Effector CD4-positive, alpha-beta T cell (primary cell): ENCODE measurements around the gene ACBD5.
A peak's percentile ranks its signal among the peaks of the same experiment; 100 is the strongest.
"Not testable (repeated sequence)": the region's sequence is repeated elsewhere in the genome, so short reads cannot be mapped to it uniquely, and the experiment has no call there.

Experiments
- DNase-seq: peaks from one replicate; pipeline ENCODE4 v3.0.0-alpha.2; 2020
- total RNA-seq: gene quantifications from one replicate; lab custom pipeline; 2026; lab: John Stamatoyannopoulos, UW

The ACBD5 gene, protein sequence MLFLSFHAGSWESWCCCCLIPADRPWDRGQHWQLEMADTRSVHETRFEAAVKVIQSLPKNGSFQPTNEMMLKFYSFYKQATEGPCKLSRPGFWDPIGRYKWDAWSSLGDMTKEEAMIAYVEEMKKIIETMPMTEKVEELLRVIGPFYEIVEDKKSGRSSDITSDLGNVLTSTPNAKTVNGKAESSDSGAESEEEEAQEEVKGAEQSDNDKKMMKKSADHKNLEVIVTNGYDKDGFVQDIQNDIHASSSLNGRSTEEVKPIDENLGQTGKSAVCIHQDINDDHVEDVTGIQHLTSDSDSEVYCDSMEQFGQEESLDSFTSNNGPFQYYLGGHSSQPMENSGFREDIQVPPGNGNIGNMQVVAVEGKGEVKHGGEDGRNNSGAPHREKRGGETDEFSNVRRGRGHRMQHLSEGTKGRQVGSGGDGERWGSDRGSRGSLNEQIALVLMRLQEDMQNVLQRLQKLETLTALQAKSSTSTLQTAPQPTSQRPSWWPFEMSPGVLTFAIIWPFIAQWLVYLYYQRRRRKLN
- total RNA-seq = 54.8 reads per million, percentile 70 among the genes with 10 or more reads in this experiment

DNA sequence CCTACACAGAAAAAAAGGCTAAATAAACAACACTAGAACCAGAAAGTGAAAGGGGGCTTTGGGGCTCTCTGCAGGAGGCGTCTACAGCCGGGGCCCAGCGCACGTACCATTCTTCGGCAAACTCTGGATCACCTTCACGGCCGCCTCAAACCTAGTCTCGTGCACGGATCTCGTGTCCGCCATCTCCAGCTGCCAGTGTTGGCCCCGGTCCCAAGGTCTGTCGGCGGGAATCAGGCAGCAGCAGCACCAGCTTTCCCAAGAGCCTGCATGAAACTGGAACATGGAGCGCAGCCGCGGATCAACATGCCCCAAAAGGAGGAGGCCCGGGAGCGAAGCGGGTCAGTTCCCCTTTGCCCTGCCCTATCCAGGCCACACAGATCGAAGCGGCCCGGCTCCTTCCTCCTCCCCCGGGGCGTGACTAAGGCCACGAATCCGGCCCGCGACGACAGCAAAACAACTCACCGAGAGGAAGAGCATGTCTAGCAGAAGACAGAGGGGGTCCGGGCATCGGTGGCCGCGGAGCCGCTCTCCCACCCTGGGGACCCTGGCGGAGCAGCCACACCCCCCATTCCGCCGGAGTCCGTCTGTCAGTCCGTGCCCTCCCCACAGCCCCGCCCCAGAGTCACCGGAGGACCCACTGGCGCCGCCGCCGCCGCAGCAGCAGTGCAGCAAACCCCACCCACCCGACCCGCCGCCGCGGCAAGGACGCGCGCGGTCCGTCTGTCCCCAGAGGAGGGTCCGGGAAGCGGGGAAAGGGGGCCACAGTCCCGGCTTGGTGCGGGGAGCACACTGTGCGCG is at the start of gene ACBD5:
TSS of gene ACBD5 (minus strand) at position 586 of the 798 bp plus-strand sequence. CDS start at position 477, 109 bp downstream.
- DNase-seq = peak; percentile 65

GRCh38 chr10:27285093-27285492 is 44.5 kb upstream of the ACBD5 start:
- peak; percentile 4 for DNase-seq

GRCh38 chr10:27276581-27276980 is 36.0 kb upstream of the ACBD5 start:
- no peak for DNase-seq

GRCh38 chr10:27266025-27266424 is 25.4 kb upstream of the ACBD5 start:
- DNase-seq = not testable (repeated sequence)

DNA sequence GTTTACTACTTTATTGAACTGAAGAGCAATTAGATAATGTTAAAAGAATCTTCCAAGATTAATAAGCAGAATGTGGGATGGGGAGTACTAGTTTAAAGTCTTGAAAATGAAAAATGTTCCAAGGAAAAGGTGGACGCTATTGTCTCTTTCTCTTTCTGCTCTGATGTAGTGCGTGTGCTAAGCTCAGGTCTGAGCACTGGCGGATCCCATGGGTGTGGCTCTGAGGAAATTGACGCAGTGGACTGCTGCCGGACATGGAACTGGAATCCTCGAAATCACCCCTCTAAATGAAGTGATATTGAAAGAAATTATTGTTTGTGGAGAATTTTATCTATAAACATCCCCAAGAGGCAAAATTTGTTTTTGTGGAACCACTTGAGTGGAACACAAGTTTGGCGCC is 22.2 kb upstream of the ACBD5 start:
- not testable (repeated sequence) for DNase-seq

DNA sequence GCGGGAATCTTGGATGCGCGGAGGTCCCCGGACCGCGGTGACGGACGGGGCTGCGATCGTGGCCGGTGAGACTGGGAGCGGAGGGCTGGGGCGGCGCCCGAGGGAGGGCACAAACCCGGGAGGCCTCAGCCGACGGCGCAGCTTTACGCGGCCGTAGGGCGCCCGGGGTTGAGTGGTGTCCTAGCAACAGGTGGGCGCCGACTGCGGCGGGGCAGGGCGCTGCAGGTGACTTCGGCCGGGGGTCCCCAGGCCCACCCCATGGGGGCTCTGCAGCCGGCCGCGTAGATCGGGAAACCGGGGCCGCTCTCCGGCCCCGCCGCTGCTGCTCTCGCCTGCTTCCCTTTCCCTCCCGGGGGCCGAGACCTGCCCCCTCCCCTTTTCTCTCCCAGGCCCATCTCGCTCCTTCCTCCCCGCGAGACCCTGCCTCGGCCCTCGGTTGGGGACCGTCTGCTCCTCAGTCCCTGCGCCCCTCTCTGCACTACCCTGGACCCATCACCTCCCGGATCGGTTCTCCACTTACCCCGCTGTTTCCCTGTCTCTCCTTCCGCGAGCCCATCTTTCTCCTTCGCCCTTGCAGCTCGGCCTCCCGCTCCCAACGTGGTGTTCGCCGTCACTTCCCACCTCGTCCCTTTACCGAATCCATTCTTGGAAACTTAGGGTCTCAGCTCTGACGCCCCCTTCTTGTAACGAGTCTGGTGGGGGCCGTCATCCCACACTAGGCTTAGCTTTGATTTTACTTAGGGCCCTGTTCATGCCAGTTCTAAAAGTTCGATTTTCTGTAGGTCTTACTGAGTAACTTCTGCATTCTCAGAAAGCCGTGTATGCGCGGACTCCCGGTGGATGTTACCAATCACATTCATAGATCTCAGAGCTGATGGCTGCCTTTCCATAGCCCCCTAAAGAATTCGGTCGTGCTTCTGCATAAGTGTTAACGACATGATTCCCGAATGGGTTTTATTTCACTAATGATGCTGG is 18.5 kb upstream of the ACBD5 start:
- DNase-seq = no peak

DNA sequence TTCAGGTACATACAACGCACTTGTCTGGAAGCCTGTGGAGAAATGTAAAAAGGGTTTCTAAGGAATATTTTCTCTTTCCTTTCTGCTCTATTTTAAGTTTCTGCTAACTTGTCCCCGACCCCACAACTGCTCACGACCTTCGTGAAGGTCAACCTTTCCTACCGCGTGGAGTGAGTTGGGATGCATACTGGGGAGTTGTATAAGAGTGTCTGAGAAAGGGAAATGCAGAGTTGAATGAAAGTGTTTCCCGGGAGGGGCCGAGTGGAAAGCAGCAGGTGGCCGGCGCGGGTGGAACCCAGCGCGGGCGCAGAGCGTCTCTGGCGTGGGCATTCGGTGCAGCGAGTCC is 17.9 kb upstream of the ACBD5 start:
- DNase-seq = no peak

GRCh38 chr10:27256299-27257189 is 15.9 kb upstream of the ACBD5 start:
- no peak for DNase-seq

DNA sequence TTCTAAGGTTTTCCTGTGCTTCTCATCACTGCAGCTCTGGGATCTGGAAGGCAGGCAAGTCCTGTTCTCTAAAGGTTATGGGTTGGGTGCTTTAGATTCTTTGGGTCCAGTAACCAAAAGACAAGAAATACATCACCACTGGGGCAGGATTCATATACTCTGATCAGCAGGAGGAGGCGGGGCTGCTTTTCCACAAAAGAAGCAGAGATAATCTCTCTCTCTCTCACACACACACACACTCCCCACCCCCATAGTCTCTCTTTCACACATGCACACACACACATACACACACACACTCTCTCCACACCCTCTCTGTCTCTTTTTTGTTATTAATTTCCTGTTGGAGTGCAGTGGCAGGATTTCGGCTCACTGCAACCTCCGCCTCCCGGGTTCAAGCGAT is 13.0 kb upstream of the ACBD5 start:
- no peak for DNase-seq

DNA sequence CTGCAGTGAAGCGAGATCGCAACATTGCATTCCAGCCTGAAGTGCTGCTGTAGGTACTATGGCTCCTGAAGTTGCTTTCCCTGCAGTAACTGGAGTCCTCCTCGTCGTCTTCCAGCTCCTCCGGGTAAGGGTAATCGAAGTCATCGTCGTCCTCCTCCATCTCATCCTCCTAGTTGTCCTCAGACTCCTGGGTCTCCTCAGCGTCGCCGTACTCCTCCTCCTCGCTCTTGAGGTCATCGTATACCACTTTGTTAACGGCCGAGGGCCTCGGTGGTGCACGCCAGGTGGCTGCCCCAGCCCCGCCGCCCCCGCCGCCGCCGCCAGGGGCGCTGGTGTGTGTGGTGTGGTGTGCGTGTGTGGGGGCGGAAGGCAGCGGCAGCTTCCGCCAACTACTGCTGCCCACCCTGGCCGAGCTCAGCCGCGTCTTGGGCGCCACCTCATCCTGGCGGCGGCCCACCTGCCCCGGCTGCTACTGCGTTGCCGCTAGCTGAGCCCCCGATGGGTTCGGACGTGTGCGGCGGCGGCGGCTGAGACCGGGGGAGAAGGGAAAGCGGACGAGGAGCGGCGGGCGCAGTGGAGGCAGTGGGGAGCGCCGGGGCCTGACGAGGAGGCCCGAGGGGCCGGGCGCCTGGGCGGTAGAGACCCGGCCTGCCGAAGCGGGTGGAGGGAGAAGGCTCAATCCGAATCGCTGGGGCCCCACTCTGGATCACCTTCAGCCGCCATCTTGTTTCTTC is 11.8 kb upstream of the ACBD5 start:
- DNase-seq = peak; percentile 62

GRCh38 chr10:27251554-27251953 is 11.0 kb upstream of the ACBD5 start:
- no peak for DNase-seq

DNA sequence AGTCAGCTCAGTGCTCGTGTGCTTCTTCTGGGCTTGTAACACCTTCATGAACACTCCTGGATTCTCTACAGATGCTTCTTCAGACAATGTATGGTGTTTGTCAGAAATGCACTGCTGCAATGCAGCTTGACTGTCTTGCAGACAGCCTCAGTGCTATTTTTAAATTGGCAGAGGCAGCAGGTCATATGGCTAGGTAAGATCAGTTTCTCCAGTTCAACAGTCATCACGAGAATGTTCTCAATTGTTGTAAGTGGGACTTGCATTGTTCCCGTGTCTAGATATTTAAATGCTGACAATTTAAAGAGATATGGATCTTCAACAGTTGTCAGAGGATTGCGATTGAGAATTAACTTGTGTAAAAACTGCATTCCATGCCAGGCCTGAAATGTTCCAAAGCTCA is 7.6 kb upstream of the ACBD5 start:
- DNase-seq = no peak

- DNase-seq = no peak
These were observed 6.8 kb upstream of the ACBD5 start for GRCh38 chr10:27247441-27247840.

DNA sequence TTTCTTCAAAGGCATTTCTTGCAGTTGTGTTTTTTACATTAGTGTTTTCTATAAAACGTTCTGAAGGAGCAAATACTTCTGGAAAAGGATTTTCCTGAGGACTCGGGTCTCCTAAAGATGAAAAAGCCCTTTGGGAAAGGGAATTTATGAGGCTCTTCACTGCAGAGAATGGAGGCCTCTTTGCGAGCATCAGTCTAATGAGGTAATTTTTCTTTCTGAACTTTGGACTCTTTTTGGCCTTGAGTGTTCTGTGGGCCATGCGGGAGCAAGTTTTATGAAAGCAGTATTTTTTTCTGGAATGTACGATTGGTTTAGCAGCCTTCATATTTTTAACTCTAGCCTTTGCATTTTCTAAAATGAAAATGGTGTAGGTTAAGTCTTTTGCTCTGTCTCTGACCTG is 6.4 kb upstream of the ACBD5 start:
- DNase-seq = no peak

- no peak for DNase-seq
These were observed 5.2 kb upstream of the ACBD5 start for GRCh38 chr10:27245836-27246235.

DNA sequence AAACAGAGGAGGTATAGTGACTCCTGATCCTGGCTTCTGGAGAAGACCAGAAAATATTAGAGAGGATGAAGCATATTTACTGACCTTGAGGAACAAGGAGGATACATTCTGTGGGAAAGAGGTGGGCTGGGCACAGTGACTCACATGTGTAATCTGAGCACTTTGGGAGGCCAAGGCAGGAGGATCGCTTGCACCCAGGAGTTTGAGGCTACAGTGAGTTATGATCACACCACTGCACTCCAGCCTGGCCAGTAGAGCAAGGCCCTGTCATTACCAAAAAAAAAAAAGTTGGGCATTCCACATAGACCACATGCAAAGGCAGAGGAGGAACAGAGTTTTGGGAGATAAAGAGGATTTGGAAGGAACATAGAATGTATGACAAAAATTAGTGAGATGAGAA is 4.4 kb upstream of the ACBD5 start:
- DNase-seq = no peak

DNA sequence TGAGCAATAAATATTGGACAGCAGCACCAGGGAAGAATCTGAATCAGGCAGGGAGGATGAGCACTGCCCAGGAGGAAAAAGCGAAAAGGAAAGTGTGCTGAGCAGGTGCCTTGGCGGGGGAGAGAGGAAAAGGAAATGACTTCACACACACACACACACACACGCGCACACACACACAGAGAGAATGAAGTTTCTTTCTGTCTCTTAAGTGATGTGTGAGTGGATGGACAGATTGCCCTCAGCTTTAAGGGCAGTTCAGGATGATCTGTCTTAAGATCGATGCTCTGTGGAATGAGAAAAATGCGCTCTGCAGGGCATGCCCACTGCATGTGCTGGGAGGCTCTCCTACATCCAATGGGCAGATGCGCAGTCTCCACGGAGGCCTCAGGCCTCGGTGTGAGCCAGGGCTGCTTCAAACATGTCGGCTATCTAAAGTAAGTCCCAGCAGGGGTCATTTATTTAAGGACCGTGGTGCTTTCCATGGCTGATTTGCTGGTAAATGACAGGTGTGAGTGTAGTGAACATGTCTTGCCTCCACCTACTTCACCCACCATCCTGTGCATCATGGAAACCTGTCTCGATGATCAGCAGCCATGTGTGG is 2.5 kb upstream of the ACBD5 start:
- DNase-seq = peak; percentile 51

- no peak for DNase-seq
These were observed 1.9 kb upstream of the ACBD5 start for GRCh38 chr10:27242473-27242950.

DNA sequence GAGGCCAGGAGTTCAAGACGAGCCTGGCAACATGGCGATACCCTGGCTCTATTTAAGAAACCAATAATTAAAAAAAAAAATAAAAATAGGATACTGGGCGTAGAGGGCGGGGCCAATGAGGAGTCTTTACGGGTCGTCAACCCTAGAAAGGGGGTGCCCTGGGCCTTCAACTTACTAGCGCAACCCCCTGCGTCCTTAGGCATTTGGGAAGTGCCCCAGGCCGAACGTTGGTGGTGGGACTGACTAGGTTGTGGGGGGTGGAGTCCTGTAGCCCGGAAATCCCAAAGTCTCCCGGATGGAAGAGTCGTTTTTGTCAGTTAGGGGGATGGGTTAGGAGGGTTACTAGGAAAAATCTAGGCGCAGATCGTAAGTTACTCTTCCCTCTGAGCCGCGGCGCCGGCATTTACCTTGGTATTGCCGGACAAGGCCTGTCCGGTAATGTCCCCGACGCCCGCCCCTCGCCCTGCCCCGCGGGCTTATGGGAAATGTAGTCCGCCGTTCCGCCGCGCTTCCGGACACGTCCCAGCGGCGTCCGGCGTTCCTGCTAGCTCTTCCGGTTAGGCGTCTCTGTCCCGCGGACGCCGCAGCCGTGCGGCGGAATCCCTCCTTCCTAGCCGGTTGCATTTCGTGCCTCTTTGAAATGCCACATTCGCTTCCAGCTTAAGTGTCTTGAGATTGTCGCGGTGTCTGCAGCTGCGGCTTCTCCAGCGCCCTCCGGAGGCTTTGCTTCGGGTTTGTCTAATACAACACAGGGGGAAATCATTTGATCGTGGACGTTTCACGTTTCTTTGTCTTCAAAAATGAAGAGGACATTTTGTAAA is 1.3 kb upstream of the ACBD5 start:
- DNase-seq = peak; percentile 81
